ENCODE data around the gene MR1. TPM values are rescaled to one million over a fixed set of nuclear protein-coding genes. Genes with fewer than 3 reads are reported as not detected.

The MR1 gene
- total and polyA plus RNA-seq, 9 of the 15 experiments (the other 6 are each of a cell fraction or from before 2014, with no cell fraction given) = 9.7 to 21.7 (median 15.6) TPM

DNA sequence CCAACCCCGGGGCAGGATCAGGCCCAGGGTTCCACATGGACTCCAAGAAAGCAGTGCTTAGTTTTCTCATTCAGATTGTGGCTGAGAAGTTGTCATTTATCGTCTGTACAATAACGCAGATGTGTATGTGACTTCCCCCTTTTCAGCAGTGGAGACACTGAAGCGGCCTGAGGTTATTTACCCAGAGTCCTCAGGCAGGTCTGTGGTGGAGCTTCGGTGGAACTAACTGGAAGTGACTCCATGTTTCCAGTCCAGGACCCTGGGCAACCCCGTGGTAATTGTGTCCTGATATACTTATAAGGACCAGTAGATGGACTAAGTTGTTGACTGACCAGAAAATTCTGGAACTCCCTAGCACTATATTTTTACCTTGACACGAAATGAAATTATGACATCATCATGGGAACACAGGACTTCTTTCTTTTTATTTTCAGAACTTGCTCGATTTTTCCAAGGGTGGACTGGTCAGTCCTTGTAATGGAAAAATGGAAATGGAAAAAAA lies 53.7 kb downstream of the MR1 start (continued):
- TF ChIP-seq, protein P1, sequence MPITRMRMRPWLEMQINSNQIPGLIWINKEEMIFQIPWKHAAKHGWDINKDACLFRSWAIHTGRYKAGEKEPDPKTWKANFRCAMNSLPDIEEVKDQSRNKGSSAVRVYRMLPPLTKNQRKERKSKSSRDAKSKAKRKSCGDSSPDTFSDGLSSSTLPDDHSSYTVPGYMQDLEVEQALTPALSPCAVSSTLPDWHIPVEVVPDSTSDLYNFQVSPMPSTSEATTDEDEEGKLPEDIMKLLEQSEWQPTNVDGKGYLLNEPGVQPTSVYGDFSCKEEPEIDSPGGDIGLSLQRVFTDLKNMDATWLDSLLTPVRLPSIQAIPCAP (CRISPR knock-in tag; IDR thresholded peaks at IDR 0.05; ENCODE audit: borderline replicate concordance) = no peak
- TF ChIP-seq PRMT5 (CRISPR knock-in tag; IDR thresholded peaks at IDR 0.05) (no peak), MAFK (IDR thresholded peaks at IDR 0.05; ENCODE audit: low read length) (no peak), ETV6 (IDR thresholded peaks at IDR 0.05; ENCODE audit: borderline replicate concordance in 1 of 2, low read depth in 2 of 2, low read length in 1 of 2) (0 out of 4 replicates have a peak, but pooled peaks of 1 of the 2 experiments have one; percentile 27), ETV6 (CRISPR knock-in tag; IDR thresholded peaks at IDR 0.05; ENCODE audit: borderline replicate concordance) (no peak), ZNF766 (CRISPR knock-in tag; conservative IDR thresholded peaks at IDR 0.05) (0 out of 2 replicates have a peak, but pooled peaks have one; percentile 28), ZNF696 (CRISPR knock-in tag; conservative IDR thresholded peaks at IDR 0.05) (no peak), ZNF699 (CRISPR knock-in tag; IDR thresholded peaks at IDR 0.05; ENCODE audit: insufficient replicate concordance) (no peak), JUNB (CRISPR knock-in tag; conservative IDR thresholded peaks at IDR 0.05) (peak; percentile 73; the same call in 1 of the 2 replicates)
- TF ChIP-seq, protein P2, sequence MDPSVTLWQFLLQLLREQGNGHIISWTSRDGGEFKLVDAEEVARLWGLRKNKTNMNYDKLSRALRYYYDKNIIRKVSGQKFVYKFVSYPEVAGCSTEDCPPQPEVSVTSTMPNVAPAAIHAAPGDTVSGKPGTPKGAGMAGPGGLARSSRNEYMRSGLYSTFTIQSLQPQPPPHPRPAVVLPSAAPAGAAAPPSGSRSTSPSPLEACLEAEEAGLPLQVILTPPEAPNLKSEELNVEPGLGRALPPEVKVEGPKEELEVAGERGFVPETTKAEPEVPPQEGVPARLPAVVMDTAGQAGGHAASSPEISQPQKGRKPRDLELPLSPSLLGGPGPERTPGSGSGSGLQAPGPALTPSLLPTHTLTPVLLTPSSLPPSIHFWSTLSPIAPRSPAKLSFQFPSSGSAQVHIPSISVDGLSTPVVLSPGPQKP (CRISPR knock-in tag; IDR thresholded peaks at IDR 0.05) = no peak
- TF ChIP-seq, protein P3, sequence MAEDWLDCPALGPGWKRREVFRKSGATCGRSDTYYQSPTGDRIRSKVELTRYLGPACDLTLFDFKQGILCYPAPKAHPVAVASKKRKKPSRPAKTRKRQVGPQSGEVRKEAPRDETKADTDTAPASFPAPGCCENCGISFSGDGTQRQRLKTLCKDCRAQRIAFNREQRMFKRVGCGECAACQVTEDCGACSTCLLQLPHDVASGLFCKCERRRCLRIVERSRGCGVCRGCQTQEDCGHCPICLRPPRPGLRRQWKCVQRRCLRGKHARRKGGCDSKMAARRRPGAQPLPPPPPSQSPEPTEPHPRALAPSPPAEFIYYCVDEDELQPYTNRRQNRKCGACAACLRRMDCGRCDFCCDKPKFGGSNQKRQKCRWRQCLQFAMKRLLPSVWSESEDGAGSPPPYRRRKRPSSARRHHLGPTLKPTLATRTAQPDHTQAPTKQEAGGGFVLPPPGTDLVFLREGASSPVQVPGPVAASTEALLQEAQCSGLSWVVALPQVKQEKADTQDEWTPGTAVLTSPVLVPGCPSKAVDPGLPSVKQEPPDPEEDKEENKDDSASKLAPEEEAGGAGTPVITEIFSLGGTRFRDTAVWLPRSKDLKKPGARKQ (CRISPR knock-in tag; IDR thresholded peaks at IDR 0.05) = no peak
- TF ChIP-seq, protein P4, sequence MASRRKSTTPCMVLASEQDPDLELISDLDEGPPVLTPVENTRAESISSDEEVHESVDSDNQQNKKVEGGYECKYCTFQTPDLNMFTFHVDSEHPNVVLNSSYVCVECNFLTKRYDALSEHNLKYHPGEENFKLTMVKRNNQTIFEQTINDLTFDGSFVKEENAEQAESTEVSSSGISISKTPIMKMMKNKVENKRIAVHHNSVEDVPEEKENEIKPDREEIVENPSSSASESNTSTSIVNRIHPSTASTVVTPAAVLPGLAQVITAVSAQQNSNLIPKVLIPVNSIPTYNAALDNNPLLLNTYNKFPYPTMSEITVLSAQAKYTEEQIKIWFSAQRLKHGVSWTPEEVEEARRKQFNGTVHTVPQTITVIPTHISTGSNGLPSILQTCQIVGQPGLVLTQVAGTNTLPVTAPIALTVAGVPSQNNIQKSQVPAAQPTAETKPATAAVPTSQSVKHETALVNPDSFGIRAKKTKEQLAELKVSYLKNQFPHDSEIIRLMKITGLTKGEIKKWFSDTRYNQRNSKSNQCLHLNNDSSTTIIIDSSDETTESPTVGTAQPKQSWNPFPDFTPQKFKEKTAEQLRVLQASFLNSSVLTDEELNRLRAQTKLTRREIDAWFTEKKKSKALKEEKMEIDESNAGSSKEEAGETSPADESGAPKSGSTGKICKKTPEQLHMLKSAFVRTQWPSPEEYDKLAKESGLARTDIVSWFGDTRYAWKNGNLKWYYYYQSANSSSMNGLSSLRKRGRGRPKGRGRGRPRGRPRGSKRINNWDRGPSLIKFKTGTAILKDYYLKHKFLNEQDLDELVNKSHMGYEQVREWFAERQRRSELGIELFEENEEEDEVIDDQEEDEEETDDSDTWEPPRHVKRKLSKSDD (conservative IDR thresholded peaks at IDR 0.05; ENCODE audit: low read length) = no peak
- TF ChIP-seq, protein P5, sequence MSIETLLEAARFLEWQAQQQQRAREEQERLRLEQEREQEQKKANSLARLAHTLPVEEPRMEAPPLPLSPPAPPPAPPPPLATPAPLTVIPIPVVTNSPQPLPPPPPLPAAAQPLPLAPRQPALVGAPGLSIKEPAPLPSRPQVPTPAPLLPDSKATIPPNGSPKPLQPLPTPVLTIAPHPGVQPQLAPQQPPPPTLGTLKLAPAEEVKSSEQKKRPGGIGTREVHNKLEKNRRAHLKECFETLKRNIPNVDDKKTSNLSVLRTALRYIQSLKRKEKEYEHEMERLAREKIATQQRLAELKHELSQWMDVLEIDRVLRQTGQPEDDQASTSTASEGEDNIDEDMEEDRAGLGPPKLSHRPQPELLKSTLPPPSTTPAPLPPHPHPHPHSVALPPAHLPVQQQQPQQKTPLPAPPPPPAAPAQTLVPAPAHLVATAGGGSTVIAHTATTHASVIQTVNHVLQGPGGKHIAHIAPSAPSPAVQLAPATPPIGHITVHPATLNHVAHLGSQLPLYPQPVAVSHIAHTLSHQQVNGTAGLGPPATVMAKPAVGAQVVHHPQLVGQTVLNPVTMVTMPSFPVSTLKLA (conservative IDR thresholded peaks at IDR 0.05) = no peak
- TF ChIP-seq, protein P6, sequence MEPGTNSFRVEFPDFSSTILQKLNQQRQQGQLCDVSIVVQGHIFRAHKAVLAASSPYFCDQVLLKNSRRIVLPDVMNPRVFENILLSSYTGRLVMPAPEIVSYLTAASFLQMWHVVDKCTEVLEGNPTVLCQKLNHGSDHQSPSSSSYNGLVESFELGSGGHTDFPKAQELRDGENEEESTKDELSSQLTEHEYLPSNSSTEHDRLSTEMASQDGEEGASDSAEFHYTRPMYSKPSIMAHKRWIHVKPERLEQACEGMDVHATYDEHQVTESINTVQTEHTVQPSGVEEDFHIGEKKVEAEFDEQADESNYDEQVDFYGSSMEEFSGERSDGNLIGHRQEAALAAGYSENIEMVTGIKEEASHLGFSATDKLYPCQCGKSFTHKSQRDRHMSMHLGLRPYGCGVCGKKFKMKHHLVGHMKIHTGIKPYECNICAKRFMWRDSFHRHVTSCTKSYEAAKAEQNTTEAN (CRISPR knock-in tag; IDR thresholded peaks at IDR 0.05) = no peak
- TF ChIP-seq, protein P7, sequence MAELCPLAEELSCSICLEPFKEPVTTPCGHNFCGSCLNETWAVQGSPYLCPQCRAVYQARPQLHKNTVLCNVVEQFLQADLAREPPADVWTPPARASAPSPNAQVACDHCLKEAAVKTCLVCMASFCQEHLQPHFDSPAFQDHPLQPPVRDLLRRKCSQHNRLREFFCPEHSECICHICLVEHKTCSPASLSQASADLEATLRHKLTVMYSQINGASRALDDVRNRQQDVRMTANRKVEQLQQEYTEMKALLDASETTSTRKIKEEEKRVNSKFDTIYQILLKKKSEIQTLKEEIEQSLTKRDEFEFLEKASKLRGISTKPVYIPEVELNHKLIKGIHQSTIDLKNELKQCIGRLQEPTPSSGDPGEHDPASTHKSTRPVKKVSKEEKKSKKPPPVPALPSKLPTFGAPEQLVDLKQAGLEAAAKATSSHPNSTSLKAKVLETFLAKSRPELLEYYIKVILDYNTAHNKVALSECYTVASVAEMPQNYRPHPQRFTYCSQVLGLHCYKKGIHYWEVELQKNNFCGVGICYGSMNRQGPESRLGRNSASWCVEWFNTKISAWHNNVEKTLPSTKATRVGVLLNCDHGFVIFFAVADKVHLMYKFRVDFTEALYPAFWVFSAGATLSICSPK (IDR thresholded peaks at IDR 0.05; ENCODE audit: borderline replicate concordance) = no peak
